ENCODE data around the gene PACSIN3.

Gene PACSIN3

GRCh38 chr11:47152953-47153950 lies 33.0 kb downstream of the PACSIN3 start:
- DNase-seq (ENCODE audit: low read depth) = peak; percentile 78

- peak; percentile 8 for DNase-seq (ENCODE audit: low read depth)
Measured at GRCh38 chr11:47152126-47152952, 33.9 kb downstream of the PACSIN3 start.

GRCh38 chr11:47149782-47150181 lies 36.5 kb downstream of the PACSIN3 start:
- DNase-seq (ENCODE audit: low read depth) = no peak

- DNase-seq (ENCODE audit: low read depth) = no peak
Measured at GRCh38 chr11:47148903-47149531, 37.2 kb downstream of the PACSIN3 start.

- DNase-seq (ENCODE audit: low read depth) = no peak
Measured at GRCh38 chr11:47148270-47148669, 38.0 kb downstream of the PACSIN3 start.

GRCh38 chr11:47147681-47148080 lies 38.6 kb downstream of the PACSIN3 start:
- DNase-seq (ENCODE audit: low read depth) = no peak

GRCh38 chr11:47147250-47147649 lies 39.0 kb downstream of the PACSIN3 start:
- DNase-seq (ENCODE audit: low read depth) = no peak

GRCh38 chr11:47144541-47144940 lies 41.7 kb downstream of the PACSIN3 start:
- no peak for DNase-seq (ENCODE audit: low read depth)

- peak; percentile 90 for DNase-seq (ENCODE audit: low read depth)
Measured at GRCh38 chr11:47143322-47143721, 42.9 kb downstream of the PACSIN3 start.

- DNase-seq (ENCODE audit: low read depth) = no peak
Measured at GRCh38 chr11:47139878-47140277, 46.4 kb downstream of the PACSIN3 start.

GRCh38 chr11:47137476-47137875 lies 48.8 kb downstream of the PACSIN3 start:
- no peak for DNase-seq (ENCODE audit: low read depth)

GRCh38 chr11:47136921-47137320 lies 49.3 kb downstream of the PACSIN3 start:
- no peak for DNase-seq (ENCODE audit: low read depth)

GRCh38 chr11:47136327-47136726 lies 49.9 kb downstream of the PACSIN3 start:
- no peak for DNase-seq (ENCODE audit: low read depth)

- no peak for DNase-seq (ENCODE audit: low read depth)
Measured at GRCh38 chr11:47132981-47133380, 53.3 kb downstream of the PACSIN3 start.

- no peak for DNase-seq (ENCODE audit: low read depth)
Measured at GRCh38 chr11:47132490-47132889, 53.7 kb downstream of the PACSIN3 start.

- DNase-seq (ENCODE audit: low read depth) = no peak
Measured at GRCh38 chr11:47131136-47131535, 55.1 kb downstream of the PACSIN3 start.

GRCh38 chr11:47130543-47130942 lies 55.7 kb downstream of the PACSIN3 start:
- DNase-seq (ENCODE audit: low read depth) = no peak
